ENCODE measurements around the gene SUV39H1. TPM values are rescaled to one million over a fixed set of nuclear protein-coding genes. Genes with fewer than 3 reads are reported as not detected.
"Not testable (repeated sequence)": the region's sequence is repeated elsewhere in the genome, so short reads cannot be mapped to it uniquely, and the experiment has no call there.

The SUV39H1 gene
- total and polyA plus RNA-seq, 2 donors from 2014 or later = 2.8 to 5.0 TPM

- H3K27me3 ChIP-seq (ENCODE audit: control insufficient read depth, insufficient read depth, low read length) = no peaks in the 10 kb centered on the region
- no peak for FAIRE-seq
- H3K4me3 ChIP-seq (ENCODE audit: low read length in 3 of 3) = no peak overlapping the region
- intact Hi-C loops (cut with DNase I) = no loop called here
- no peak for TF ChIP-seq CTCF (IDR thresholded peaks at IDR 0.05; ENCODE audit: borderline replicate concordance, extremely low read depth, insufficient read depth)
- no peaks in the 10 kb centered on the region for H3K36me3 ChIP-seq (ENCODE audit: control insufficient read depth in 2 of 3, insufficient read depth in 3 of 3, low read length in 3 of 3)
- no peak overlapping the region for H3K9ac ChIP-seq (ENCODE audit: low read length in 3 of 3)
- no peak for DNase-seq
- no peaks in the 10 kb centered on the region for H3K9me3 ChIP-seq (ENCODE audit: control insufficient read depth in 2 of 3, insufficient read depth in 1 of 3, low read length in 3 of 3)
- peaks cover 0 to 2% (median 0%) of the 10 kb centered on the region in 3 donors for H3K4me1 ChIP-seq (ENCODE audit: control insufficient read depth in 2 of 3, insufficient read depth in 2 of 3, low read depth in 1 of 3, low read length in 3 of 3)
- H3K27ac ChIP-seq (ENCODE audit: low read depth in 2 of 2, low read length in 2 of 2) = no peak overlapping the region
Observed at GRCh38 chrX:48681539-48682183, 14.9 kb upstream of the SUV39H1 start.

GRCh38 chrX:48682795-48683194 lies 13.7 kb upstream of the SUV39H1 start:
- FAIRE-seq; DNase-seq; H3K27me3 ChIP-seq (ENCODE audit: control insufficient read depth, insufficient read depth, low read length); H3K4me1 ChIP-seq (ENCODE audit: control insufficient read depth in 2 of 3, insufficient read depth in 2 of 3, low read depth in 1 of 3, low read length in 3 of 3); intact Hi-C loops (cut with DNase I); H3K27ac ChIP-seq (ENCODE audit: low read depth in 2 of 2, low read length in 2 of 2); H3K4me3 ChIP-seq (ENCODE audit: low read length in 3 of 3); H3K9ac ChIP-seq (ENCODE audit: low read length in 3 of 3); H3K36me3 ChIP-seq (ENCODE audit: control insufficient read depth in 2 of 3, insufficient read depth in 3 of 3, low read length in 3 of 3); H3K9me3 ChIP-seq (ENCODE audit: control insufficient read depth in 2 of 3, insufficient read depth in 1 of 3, low read length in 3 of 3): not testable (repeated sequence)

- no peaks in the 10 kb centered on the region for H3K9me3 ChIP-seq (ENCODE audit: control insufficient read depth in 2 of 3, insufficient read depth in 1 of 3, low read length in 3 of 3)
- DNase-seq (no peak), FAIRE-seq (no peak)
- no peak for TF ChIP-seq CTCF (IDR thresholded peaks at IDR 0.05; ENCODE audit: borderline replicate concordance, extremely low read depth, insufficient read depth)
- H3K27ac ChIP-seq (ENCODE audit: low read depth in 2 of 2, low read length in 2 of 2) = no peak within 1 kb of the TSS
- intact Hi-C loops (cut with DNase I) = no loop called here
- H3K9ac ChIP-seq (ENCODE audit: low read length in 3 of 3) = no peak within 1 kb of the TSS
- no peaks in the 10 kb centered on the region for H3K4me1 ChIP-seq (ENCODE audit: control insufficient read depth in 2 of 3, insufficient read depth in 2 of 3, low read depth in 1 of 3, low read length in 3 of 3)
- no peaks in the 10 kb centered on the region for H3K36me3 ChIP-seq (ENCODE audit: control insufficient read depth in 2 of 3, insufficient read depth in 3 of 3, low read length in 3 of 3)
- no peaks in the 10 kb centered on the region for H3K27me3 ChIP-seq (ENCODE audit: control insufficient read depth, insufficient read depth, low read length)
- H3K4me3 ChIP-seq (ENCODE audit: low read length in 3 of 3) = no peak within 1 kb of the TSS
Observed at GRCh38 chrX:48683411-48683982, 13.0 kb upstream of the SUV39H1 start, which contains the start of gene WAS. WAS (plus strand) TSS chrX:48683799; CDS start chrX:48683854, 55 bp downstream.

- FAIRE-seq (no peak), DNase-seq (no peak)
- TF ChIP-seq CTCF (IDR thresholded peaks at IDR 0.05; ENCODE audit: borderline replicate concordance, extremely low read depth, insufficient read depth) = no peak
- no peak overlapping the region for H3K27ac ChIP-seq (ENCODE audit: low read depth in 2 of 2, low read length in 2 of 2)
- H3K4me3 ChIP-seq (ENCODE audit: low read length in 3 of 3) = no peak overlapping the region
- H3K27me3 ChIP-seq (ENCODE audit: control insufficient read depth, insufficient read depth, low read length) = no peaks in the 10 kb centered on the region
- intact Hi-C loops (cut with DNase I) = no loop called here
- H3K4me1 ChIP-seq (ENCODE audit: control insufficient read depth in 2 of 3, insufficient read depth in 2 of 3, low read depth in 1 of 3, low read length in 3 of 3) = no peaks in the 10 kb centered on the region
- no peaks in the 10 kb centered on the region for H3K9me3 ChIP-seq (ENCODE audit: control insufficient read depth in 2 of 3, insufficient read depth in 1 of 3, low read length in 3 of 3)
- H3K36me3 ChIP-seq (ENCODE audit: control insufficient read depth in 2 of 3, insufficient read depth in 3 of 3, low read length in 3 of 3) = no peaks in the 10 kb centered on the region
- no peak overlapping the region for H3K9ac ChIP-seq (ENCODE audit: low read length in 3 of 3)
Observed at GRCh38 chrX:48684134-48684533, 12.4 kb upstream of the SUV39H1 start.
